ENCODE results near the gene KLHDC8B.

KLHDC8B gene

DNA sequence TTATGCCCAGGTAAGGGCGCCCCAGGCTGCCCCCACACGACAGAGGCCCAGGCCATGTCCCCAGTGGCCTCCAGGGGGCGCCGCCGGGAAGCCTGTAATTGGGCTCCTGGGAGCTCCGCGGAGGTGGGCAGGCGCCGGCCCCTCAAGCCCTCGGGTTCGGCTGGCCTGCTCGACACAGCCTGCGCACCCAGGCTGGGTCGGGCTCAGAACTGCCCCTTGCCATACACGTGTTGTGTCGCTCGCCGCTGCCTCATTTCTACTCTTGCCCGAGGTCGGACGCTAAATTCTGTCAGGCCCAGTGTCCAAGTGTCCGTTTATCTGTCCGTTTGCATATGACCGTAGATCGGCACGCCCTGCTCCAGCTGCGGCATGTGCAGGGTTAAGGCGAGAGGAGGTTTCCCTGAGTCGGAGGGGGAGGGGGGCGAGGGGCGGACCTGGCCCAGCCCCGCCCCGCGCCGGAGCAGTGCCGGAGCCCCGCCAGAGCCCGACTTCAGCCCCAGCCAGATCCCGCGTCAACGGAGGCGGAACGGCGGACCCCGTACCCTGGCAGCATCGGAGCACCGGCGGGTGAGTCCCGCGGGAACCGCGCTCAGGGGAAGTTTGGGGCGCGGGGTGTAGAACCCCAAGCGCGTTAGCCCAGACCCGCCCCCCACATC is at the start of gene KLHDC8B:
Gene KLHDC8B, plus strand, starts transcription at position 480 of the 656 bp plus-strand sequence. CDS start 1,172 bp downstream, outside the sequence.
- Histone ChIP-seq H3K9me3 (ENCODE audit: low read length) (no peaks in the 10 kb centered on the region), H3K36me3 (ENCODE audit: insufficient read depth, low read length) (peaks cover 17% of the 10 kb centered on the region), H3K4me1 (ENCODE audit: insufficient read depth, low read length) (peaks cover 44% of the 10 kb centered on the region), H2AFZ (ENCODE audit: low read depth, low read length) (peak within 1 kb of the TSS; percentile 22), H3K4me3 (ENCODE audit: low read length) (peak within 1 kb of the TSS; percentile 77), H3K27me3 (ENCODE audit: insufficient read depth, low read length) (no peaks in the 10 kb centered on the region)

DNA sequence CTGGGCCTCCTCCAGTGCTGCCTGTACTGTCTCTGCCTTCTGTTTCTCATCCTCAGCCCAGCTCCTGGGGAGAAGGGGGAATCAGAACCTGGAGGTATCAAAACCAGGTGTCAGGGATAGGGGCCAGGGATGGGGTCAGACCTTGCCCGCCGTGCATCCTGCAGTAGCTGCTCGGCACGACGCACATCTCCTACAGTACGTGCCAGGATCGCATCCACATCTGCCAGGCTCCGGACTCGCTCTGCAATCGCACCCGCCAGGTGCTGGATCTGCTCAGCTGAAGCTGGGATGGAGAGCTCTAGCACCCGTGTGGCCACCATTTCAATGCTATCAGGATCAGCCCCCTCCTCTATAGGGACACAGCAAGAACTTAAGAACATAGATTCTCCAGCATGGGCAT is 49.4 kb upstream of the KLHDC8B start:
- Histone ChIP-seq H3K4me1 (ENCODE audit: insufficient read depth, low read length) (peaks cover 15% of the 10 kb centered on the region), H3K9me3 (ENCODE audit: low read length) (no peaks in the 10 kb centered on the region), H2AFZ (ENCODE audit: low read depth, low read length) (no peak overlapping the region), H3K27me3 (ENCODE audit: insufficient read depth, low read length) (no peaks in the 10 kb centered on the region), H3K36me3 (ENCODE audit: insufficient read depth, low read length) (peaks cover 57% of the 10 kb centered on the region), H3K4me3 (ENCODE audit: low read length) (no peak overlapping the region)

DNA sequence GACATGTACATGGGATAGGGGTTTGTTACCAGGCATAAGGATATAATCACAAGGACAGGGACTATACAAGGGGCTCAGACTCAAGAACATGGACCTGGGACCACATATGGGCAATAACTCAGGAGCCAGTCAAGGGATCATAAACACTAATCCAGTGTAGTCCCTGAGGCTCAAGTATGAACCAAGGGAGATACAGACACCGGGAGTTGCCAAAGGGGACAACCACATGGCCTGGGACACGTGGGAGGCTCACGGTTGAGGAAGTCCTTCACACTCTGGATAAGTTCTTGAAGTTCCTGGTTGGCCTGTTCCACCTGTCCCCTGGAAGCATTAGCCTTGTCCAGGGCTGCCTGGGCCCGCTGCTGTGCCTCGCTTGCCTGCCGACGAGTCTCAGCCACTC is 48.9 kb upstream of the KLHDC8B start:
- Histone ChIP-seq H3K27me3 (ENCODE audit: insufficient read depth, low read length) (no peaks in the 10 kb centered on the region), H3K9me3 (ENCODE audit: low read length) (no peaks in the 10 kb centered on the region), H3K4me3 (ENCODE audit: low read length) (no peak overlapping the region), H2AFZ (ENCODE audit: low read depth, low read length) (no peak overlapping the region), H3K4me1 (ENCODE audit: insufficient read depth, low read length) (peaks cover 15% of the 10 kb centered on the region), H3K36me3 (ENCODE audit: insufficient read depth, low read length) (peaks cover 53% of the 10 kb centered on the region)

DNA sequence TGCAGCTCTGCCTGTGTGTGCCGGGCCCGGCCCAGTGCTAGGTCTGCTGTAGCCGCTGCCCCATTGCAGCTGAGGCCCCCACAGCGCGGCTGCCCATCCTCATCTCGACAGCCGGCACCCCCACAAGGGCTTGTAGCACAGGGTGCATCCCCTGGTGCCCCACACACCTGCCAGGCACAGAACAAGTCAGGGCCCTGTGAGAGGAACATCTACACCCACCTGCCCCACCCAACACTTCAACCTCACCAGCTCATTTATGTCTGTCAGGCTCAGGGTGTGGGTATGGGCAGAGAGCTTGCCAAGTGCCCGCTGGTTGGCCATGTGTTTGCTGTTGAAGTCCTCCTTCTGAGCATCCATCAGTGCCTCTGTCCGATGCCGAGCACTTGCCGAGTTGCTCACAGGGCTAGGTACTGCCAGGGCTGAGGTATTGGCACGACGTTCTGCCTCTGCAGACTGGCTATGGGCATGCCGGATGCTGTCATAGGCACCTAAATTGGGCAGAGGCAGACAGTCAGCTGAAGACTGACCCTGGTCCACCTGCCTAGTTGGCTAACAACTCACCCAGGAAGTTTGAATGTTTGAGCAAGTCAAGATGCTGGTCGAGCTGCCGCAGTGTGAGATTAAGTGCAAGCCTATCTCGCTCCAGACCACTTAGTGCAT is 48.4 kb upstream of the KLHDC8B start:
- peaks cover 47% of the 10 kb centered on the region for H3K36me3 ChIP-seq (ENCODE audit: insufficient read depth, low read length)
- peaks cover 15% of the 10 kb centered on the region for H3K4me1 ChIP-seq (ENCODE audit: insufficient read depth, low read length)
- no peak overlapping the region for H3K4me3 ChIP-seq (ENCODE audit: low read length)

DNA sequence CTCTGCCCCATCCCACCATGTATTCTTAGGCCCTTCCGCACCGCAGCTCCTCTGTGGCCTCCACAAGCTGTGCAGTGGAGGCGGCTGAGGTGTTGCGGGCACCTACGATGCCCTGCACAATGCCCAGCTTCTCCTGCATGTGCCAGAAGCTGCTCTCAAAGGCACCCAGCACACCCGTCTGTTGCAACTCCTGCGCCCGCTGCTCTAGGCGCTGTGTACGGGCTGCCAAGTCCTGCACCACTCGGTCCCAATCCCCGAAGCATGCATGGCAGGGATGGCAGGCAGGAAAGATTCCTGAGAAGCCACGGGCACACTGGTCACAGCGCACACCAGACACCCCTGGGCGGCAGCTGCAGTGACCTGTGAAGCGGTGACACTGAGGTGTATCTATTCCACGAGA is 47.7 kb upstream of the KLHDC8B start:
- Histone ChIP-seq H2AFZ (ENCODE audit: low read depth, low read length) (no peak overlapping the region), H3K27me3 (ENCODE audit: insufficient read depth, low read length) (no peaks in the 10 kb centered on the region), H3K4me3 (ENCODE audit: low read length) (no peak overlapping the region), H3K9me3 (ENCODE audit: low read length) (no peaks in the 10 kb centered on the region), H3K4me1 (ENCODE audit: insufficient read depth, low read length) (peaks cover 15% of the 10 kb centered on the region), H3K36me3 (ENCODE audit: insufficient read depth, low read length) (peaks cover 49% of the 10 kb centered on the region)

More for the DNA sequence above, 48.4 kb upstream of the KLHDC8B start:
- Histone ChIP-seq H3K9me3 (ENCODE audit: low read length) (no peaks in the 10 kb centered on the region), H2AFZ (ENCODE audit: low read depth, low read length) (no peak overlapping the region), H3K27me3 (ENCODE audit: insufficient read depth, low read length) (no peaks in the 10 kb centered on the region)

DNA sequence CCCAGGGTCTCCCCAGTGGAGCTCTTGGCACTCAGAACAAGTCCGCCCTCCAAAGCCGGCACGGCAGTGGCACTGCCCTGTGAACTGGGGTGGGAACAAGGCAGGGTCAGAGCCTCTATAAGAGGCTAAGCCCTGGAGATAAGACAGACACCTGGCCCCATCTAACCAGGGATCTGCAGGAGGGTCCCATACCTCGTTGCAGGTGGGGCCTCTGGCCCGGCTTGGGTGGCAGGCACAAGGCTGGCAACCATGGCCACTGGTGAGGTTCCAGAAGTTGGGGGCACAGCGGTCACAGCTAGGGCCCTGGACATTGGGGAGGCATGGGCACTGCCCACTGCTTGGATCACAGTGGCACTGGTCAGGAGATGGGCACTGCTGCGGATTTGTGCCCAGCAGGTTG is 47.2 kb upstream of the KLHDC8B start:
- Histone ChIP-seq H3K4me3 (ENCODE audit: low read length) (no peak overlapping the region), H2AFZ (ENCODE audit: low read depth, low read length) (no peak overlapping the region), H3K36me3 (ENCODE audit: insufficient read depth, low read length) (peaks cover 44% of the 10 kb centered on the region), H3K27me3 (ENCODE audit: insufficient read depth, low read length) (no peaks in the 10 kb centered on the region), H3K9me3 (ENCODE audit: low read length) (no peaks in the 10 kb centered on the region), H3K4me1 (ENCODE audit: insufficient read depth, low read length) (peaks cover 12% of the 10 kb centered on the region)

DNA sequence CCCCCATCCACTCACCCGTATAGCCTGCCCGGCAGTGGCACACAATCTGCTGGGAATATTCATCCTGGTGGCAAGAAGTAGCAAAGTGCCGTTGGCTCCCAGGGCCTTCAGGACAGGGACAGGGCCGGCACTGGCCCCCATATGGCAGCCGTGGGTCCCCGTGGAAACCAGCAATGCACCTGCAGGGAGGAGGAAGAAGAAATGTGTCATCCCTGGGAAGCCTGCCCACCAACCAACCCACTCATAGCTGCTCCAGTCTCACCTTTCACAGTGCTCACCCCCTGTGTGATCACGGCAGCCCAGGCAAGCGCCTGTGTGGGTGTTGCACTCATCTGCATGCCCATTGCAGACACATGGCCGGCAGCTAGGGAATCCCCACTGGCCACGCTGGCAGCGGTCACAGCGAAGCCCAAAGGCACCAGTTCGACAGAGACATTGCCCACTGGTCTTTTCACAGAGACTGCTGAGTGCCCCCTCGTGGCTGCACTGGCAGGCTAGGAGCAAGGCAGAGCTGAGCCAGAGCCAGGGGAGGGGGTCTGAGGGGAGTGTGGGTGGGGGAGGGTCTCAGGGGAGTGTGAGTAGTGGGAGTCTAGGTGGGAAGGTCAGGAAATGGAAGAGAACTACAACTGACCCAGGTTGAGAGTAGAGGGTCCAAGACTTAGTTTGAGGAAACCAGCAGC is 46.3 kb upstream of the KLHDC8B start:
- Histone ChIP-seq H3K9me3 (ENCODE audit: low read length) (no peaks in the 10 kb centered on the region), H2AFZ (ENCODE audit: low read depth, low read length) (no peak overlapping the region), H3K4me3 (ENCODE audit: low read length) (no peak overlapping the region), H3K36me3 (ENCODE audit: insufficient read depth, low read length) (peaks cover 44% of the 10 kb centered on the region), H3K27me3 (ENCODE audit: insufficient read depth, low read length) (no peaks in the 10 kb centered on the region), H3K4me1 (ENCODE audit: insufficient read depth, low read length) (peaks cover 3% of the 10 kb centered on the region)

DNA sequence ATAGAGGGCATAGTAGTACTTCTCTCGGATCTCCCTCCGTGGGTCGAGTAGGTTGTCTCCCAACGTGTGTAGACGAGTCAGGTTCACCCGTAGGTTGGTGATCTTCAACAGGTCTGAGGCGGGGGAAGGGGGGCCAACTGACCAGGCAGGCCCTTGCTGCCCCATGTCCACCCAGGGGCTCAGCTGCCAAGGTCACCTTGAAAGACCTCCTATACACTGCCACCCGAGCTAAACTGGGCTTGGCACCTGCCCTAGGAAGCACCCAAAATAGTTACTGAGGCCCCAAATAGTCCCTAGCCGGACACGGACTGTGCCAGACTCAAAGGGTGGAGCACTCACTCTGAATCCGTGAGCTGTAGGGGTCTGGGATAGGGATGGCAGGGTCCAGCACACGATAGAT is 40.4 kb upstream of the KLHDC8B start:
- Histone ChIP-seq H3K9me3 (ENCODE audit: low read length) (no peaks in the 10 kb centered on the region), H3K27me3 (ENCODE audit: insufficient read depth, low read length) (no peaks in the 10 kb centered on the region), H3K4me1 (ENCODE audit: insufficient read depth, low read length) (peaks cover 10% of the 10 kb centered on the region), H3K4me3 (ENCODE audit: low read length) (no peak overlapping the region), H2AFZ (ENCODE audit: low read depth, low read length) (no peak overlapping the region), H3K36me3 (ENCODE audit: insufficient read depth, low read length) (peaks cover 5% of the 10 kb centered on the region)

DNA sequence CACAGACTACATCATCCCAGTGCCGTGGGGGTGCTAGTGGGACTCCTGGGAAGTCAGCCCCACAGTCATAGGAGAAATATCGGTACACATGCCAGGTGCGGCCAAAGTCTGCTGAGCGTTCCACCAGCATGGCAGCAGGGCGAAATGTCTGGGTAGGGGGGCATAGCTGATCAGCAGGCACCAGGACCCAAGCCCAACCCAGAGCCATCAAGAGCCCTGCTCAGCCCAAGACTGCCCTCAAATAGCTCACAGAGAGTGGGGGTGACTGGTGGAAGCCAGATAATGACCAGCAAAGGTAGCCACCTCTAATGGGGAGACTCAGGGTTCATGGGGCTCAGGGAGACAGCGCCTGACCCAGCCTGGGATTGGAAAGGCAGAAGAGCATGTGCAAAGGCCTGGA is 39.8 kb upstream of the KLHDC8B start:
- Histone ChIP-seq H3K27me3 (ENCODE audit: insufficient read depth, low read length) (no peaks in the 10 kb centered on the region), H3K36me3 (ENCODE audit: insufficient read depth, low read length) (peaks cover 3% of the 10 kb centered on the region), H3K4me1 (ENCODE audit: insufficient read depth, low read length) (peaks cover 10% of the 10 kb centered on the region), H2AFZ (ENCODE audit: low read depth, low read length) (no peak overlapping the region), H3K9me3 (ENCODE audit: low read length) (no peaks in the 10 kb centered on the region), H3K4me3 (ENCODE audit: low read length) (peak overlapping the region; percentile 73)

DNA sequence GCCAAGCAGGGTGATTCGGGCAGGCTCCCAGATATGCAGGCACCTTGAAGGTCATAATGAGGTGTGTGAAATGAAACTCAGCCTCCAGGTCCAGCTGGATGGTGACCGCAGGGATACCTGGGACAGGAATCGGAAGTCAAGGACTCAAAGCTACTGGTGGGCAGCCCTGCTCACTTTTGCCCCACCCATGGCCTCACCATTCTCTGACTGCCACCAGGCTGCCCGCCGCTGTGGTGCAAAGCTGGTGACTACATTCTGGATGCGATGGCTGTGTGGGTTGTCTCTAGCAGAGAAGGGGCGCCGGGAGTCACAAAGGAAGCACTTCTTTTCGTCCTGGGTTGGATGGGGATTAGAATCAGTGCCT is 39.3 kb upstream of the KLHDC8B start:
- peak overlapping the region; percentile 73 for H3K4me3 ChIP-seq (ENCODE audit: low read length)
- H3K27me3 ChIP-seq (ENCODE audit: insufficient read depth, low read length): no peaks in the 10 kb centered on the region
- H3K4me1 ChIP-seq (ENCODE audit: insufficient read depth, low read length): peaks cover 10% of the 10 kb centered on the region
- H3K9me3 ChIP-seq (ENCODE audit: low read length): no peaks in the 10 kb centered on the region
- peaks cover 3% of the 10 kb centered on the region for H3K36me3 ChIP-seq (ENCODE audit: insufficient read depth, low read length)
- no peak overlapping the region for H2AFZ ChIP-seq (ENCODE audit: low read depth, low read length)

DNA sequence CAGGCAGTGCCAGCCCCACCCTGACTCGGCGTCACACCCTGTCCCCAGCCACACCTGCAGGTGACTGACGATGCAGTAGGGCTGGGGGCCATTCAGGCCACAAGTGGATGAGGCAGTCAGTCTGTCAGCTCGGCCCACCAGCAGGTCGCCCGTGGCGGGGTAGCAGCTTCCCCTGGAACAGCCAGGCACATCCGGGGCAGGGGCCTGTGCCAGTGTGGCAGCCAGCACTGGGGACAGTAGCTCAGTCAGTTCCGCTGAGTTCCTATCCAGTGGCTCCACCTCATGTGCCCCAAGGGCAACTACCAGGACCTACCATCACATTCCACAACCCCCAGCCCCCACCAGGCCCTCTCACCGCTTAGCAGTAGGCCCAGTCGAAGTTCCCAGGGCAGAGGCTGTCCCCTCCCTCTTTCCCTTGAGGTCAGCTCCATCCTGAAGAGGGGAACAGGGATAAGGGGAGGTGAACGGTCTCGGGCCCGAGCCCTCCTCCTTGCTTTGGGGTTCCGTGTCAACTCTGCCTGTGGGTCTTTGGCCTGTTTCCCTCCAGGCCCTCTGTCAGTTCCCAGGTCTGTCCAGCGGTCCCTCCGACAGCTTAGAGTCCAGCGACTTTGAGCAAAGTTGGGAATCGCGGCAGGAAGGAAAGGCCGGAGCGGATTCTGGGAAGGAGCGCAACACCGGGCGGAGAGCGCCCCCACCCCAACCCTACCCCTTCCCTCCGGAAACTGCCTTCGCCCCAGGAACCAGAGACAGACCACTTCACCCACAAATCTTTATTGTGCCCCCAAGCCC is 38.8 kb upstream of the KLHDC8B start, which contains the start of gene LAMB2:
Gene LAMB2, minus strand, starts transcription at position 614 of the 789 bp plus-strand sequence. Its CDS starts 183 bp downstream, at position 431.
- H3K4me1 ChIP-seq (ENCODE audit: insufficient read depth, low read length): peaks cover 10% of the 10 kb centered on the region
- H3K4me3 ChIP-seq (ENCODE audit: low read length): peak within 1 kb of the TSS; percentile 73
- peaks cover 3% of the 10 kb centered on the region for H3K36me3 ChIP-seq (ENCODE audit: insufficient read depth, low read length)
- H2AFZ ChIP-seq (ENCODE audit: low read depth, low read length): peak within 1 kb of the TSS; percentile 98
- no peaks in the 10 kb centered on the region for H3K9me3 ChIP-seq (ENCODE audit: low read length)
- no peaks in the 10 kb centered on the region for H3K27me3 ChIP-seq (ENCODE audit: insufficient read depth, low read length)

DNA sequence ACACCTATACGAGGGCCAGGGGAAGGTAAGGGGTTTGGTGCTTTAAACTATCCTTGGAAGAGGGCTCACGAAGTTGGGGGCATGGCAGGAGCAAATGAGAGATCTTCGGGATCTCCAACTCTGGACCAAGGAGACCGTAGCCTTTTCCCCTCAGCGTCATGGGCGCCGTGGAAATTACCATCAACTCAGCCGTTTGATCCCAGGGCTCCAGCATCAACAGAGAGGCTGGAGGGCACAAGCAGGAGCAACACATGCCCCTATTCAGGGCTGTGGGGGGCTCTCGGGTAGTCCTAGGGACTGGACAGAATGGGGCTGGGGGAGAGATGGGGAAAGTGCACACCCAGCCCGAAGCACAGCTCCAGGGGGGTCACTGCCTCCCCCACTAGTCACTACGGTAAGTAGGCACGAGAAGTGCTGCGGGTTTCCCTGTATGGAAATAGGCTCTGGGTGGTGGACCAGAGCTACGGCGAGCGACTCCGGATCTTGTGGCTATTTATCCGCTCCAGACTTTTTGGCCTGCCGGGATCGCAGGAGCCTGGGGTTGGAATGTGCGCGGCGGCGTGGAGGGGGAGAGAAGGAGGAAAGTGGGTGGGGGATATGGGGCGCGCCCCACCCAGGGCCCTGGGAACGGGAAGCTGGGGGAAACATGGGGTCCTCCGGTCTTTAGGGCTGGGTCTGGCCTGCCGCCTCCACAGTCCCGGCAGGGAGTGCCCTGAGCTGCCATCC is 38.0 kb upstream of the KLHDC8B start:
- Histone ChIP-seq H3K9me3 (ENCODE audit: low read length) (no peaks in the 10 kb centered on the region), H3K36me3 (ENCODE audit: insufficient read depth, low read length) (peaks cover 1% of the 10 kb centered on the region), H3K4me3 (ENCODE audit: low read length) (peak overlapping the region; percentile 73), H2AFZ (ENCODE audit: low read depth, low read length) (peak overlapping the region; percentile 98), H3K27me3 (ENCODE audit: insufficient read depth, low read length) (no peaks in the 10 kb centered on the region), H3K4me1 (ENCODE audit: insufficient read depth, low read length) (peaks cover 10% of the 10 kb centered on the region)
